Measurements from ENCODE around the gene ABLIM2. TPM values are rescaled to one million over a fixed set of nuclear protein-coding genes. Genes with fewer than 3 reads are reported as not detected.

Gene ABLIM2
- total RNA-seq, 2 experiments from 2014 or later: 0.76 TPM; not detected in 1

DNA sequence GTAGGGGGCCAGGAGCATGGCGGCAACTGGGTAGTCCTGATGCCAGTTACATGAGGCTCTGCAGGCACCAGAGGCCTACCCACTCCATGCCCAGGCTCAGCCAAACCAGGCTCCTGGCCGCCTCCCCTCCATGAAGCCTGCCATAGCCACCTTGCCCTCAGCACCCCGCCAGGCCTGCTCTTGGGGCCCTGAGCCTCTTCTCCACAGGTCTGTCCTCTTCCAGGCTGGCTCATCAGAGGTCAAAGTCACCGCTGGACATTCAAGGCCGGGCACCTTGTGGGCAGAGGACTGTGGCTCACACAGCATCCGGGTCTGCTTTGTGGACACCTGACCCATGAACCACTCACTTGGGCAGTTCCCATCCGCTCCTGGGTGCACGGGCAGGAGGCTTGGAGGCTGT is 158.9 kb downstream of the ABLIM2 start:
- Histone ChIP-seq H3K4me2 (ENCODE audit: low read length) (no peak overlapping the region), H4K20me1 (ENCODE audit: insufficient read depth, low read length) (no peaks in the 10 kb centered on the region), H3K9me2 (ENCODE audit: insufficient read depth, low read length) (no peaks in the 10 kb centered on the region), H3K9me3 (ENCODE audit: low read length) (no peaks in the 10 kb centered on the region), H3K4me3 (ENCODE audit: low read depth, low read length, poor library complexity, severe bottlenecking) (no peak overlapping the region), H3K79me2 (ENCODE audit: insufficient read depth, low read depth, low read length) (no peaks in the 10 kb centered on the region), H2AFZ (ENCODE audit: low read length) (no peak overlapping the region), H3K27ac (ENCODE audit: low read depth, low read length, poor library complexity, severe bottlenecking) (no peak overlapping the region), H3K36me3 (ENCODE audit: insufficient read depth, low read length) (no peaks in the 10 kb centered on the region), H3K4me1 (ENCODE audit: insufficient read depth, low read length, poor library complexity, severe bottlenecking) (no peaks in the 10 kb centered on the region)
- POLR2A ChIA-PET: no interaction called here
- intact Hi-C loops (cut with micrococcal nuclease; ENCODE audit: unreplicated experiment): no loop called here
- no TSS peak for BruUV-seq (replicated peaks)
- TF ChIP-seq, protein P1, sequence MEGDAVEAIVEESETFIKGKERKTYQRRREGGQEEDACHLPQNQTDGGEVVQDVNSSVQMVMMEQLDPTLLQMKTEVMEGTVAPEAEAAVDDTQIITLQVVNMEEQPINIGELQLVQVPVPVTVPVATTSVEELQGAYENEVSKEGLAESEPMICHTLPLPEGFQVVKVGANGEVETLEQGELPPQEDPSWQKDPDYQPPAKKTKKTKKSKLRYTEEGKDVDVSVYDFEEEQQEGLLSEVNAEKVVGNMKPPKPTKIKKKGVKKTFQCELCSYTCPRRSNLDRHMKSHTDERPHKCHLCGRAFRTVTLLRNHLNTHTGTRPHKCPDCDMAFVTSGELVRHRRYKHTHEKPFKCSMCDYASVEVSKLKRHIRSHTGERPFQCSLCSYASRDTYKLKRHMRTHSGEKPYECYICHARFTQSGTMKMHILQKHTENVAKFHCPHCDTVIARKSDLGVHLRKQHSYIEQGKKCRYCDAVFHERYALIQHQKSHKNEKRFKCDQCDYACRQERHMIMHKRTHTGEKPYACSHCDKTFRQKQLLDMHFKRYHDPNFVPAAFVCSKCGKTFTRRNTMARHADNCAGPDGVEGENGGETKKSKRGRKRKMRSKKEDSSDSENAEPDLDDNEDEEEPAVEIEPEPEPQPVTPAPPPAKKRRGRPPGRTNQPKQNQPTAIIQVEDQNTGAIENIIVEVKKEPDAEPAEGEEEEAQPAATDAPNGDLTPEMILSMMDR (conservative IDR thresholded peaks at IDR 0.05; ENCODE audit: low read length): no peak
- no peak for TF ChIP-seq EZH2phosphoT487 (IDR thresholded peaks at IDR 0.05; ENCODE audit: borderline replicate concordance, low read depth, low read length)
- DNase-seq (ENCODE audit: low spot score): no peak
- CTCF ChIA-PET (ENCODE audit: unreplicated experiment): no interaction called here

DNA sequence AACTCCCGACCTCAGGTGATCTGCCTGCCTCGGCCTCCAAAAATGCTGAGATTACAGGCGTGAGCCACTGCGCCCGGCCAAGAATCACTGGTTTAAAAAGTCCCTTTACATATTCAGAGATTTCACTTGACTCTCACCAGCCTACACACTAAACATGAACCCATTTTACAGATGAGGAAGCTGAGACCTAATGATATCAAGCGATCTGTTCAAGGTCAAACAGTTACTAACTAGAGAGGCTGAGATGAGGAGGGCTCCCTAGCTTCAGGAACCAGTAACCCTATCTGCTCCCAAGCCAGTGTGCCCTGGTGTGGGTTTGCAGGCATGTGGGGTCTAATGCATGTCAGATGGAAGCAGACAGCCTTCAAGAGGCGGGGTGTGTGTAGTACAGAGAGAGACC is 159.3 kb downstream of the ABLIM2 start:
- H3K79me2 ChIP-seq (ENCODE audit: insufficient read depth, low read depth, low read length): no peaks in the 10 kb centered on the region
- no peaks in the 10 kb centered on the region for H3K36me3 ChIP-seq (ENCODE audit: insufficient read depth, low read length)
- H3K4me2 ChIP-seq (ENCODE audit: low read length): no peak overlapping the region
- no peak for DNase-seq (ENCODE audit: low spot score)
- BruUV-seq (replicated peaks): no TSS peak
- ChIA-PET POLR2A (no interaction called here), CTCF (ENCODE audit: unreplicated experiment) (no interaction called here)
- no peaks in the 10 kb centered on the region for H4K20me1 ChIP-seq (ENCODE audit: insufficient read depth, low read length)
- no peak overlapping the region for H3K4me3 ChIP-seq (ENCODE audit: low read depth, low read length, poor library complexity, severe bottlenecking)
- H3K9me2 ChIP-seq (ENCODE audit: insufficient read depth, low read length): no peaks in the 10 kb centered on the region
- H2AFZ ChIP-seq (ENCODE audit: low read length): no peak overlapping the region
- no peaks in the 10 kb centered on the region for H3K9me3 ChIP-seq (ENCODE audit: low read length)
- no peak overlapping the region for H3K27ac ChIP-seq (ENCODE audit: low read depth, low read length, poor library complexity, severe bottlenecking)
- H3K4me1 ChIP-seq (ENCODE audit: insufficient read depth, low read length, poor library complexity, severe bottlenecking): no peaks in the 10 kb centered on the region
- TF ChIP-seq EZH2phosphoT487 (IDR thresholded peaks at IDR 0.05; ENCODE audit: borderline replicate concordance, low read depth, low read length): no peak
- TF ChIP-seq, protein P1 (conservative IDR thresholded peaks at IDR 0.05; ENCODE audit: low read length): no peak
- intact Hi-C loops (cut with micrococcal nuclease; ENCODE audit: unreplicated experiment): no loop called here

DNA sequence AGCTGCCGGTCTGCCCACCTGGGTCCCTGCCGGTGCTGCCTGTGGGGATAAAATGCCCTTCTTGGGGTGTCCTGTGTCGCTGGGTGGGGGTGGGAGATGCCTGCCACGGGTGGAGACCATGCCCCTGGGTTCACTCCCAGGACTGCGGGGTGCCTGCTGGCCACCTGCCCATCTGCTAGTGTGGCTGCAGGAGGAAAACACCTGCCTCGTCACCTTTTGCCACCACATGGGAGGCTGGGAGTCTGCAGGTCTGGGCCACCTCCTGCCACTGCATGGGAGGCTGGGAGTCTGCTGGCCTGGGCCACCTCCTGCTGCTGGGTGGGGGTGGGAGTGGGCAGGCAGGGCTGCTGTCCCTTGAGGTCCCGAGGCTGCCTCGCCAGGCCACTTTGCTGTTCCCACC is 160.2 kb downstream of the ABLIM2 start:
- no TSS peak for BruUV-seq (replicated peaks)
- no peak for TF ChIP-seq EZH2phosphoT487 (IDR thresholded peaks at IDR 0.05; ENCODE audit: borderline replicate concordance, low read depth, low read length)
- TF ChIP-seq, protein P1 (conservative IDR thresholded peaks at IDR 0.05; ENCODE audit: low read length): no peak
- no peak for DNase-seq (ENCODE audit: low spot score)
- CTCF ChIA-PET (ENCODE audit: unreplicated experiment): no interaction called here
- intact Hi-C loops (cut with micrococcal nuclease; ENCODE audit: unreplicated experiment): no loop called here
- H3K9me2 ChIP-seq (ENCODE audit: insufficient read depth, low read length): no peaks in the 10 kb centered on the region
- H3K9me3 ChIP-seq (ENCODE audit: low read length): no peaks in the 10 kb centered on the region
- H3K79me2 ChIP-seq (ENCODE audit: insufficient read depth, low read depth, low read length): no peaks in the 10 kb centered on the region
- POLR2A ChIA-PET: no interaction called here
- no peak overlapping the region for H3K4me3 ChIP-seq (ENCODE audit: low read depth, low read length, poor library complexity, severe bottlenecking)
- H3K4me1 ChIP-seq (ENCODE audit: insufficient read depth, low read length, poor library complexity, severe bottlenecking): no peaks in the 10 kb centered on the region
- no peak overlapping the region for H3K27ac ChIP-seq (ENCODE audit: low read depth, low read length, poor library complexity, severe bottlenecking)
- H3K36me3 ChIP-seq (ENCODE audit: insufficient read depth, low read length): no peaks in the 10 kb centered on the region
- no peak overlapping the region for H3K4me2 ChIP-seq (ENCODE audit: low read length)
- no peaks in the 10 kb centered on the region for H4K20me1 ChIP-seq (ENCODE audit: insufficient read depth, low read length)
- no peak overlapping the region for H2AFZ ChIP-seq (ENCODE audit: low read length)
